HG02571 (cell line): Measurements from ENCODE around the gene TRPV5.

Experiments
- ATAC-seq: cut with Tn5 transposase; IDR thresholded peaks from one replicate; pipeline ENCODE4 v1.9.1; 2021; ENCODE audit warnings: mild to moderate bottlenecking, moderate library complexity; ENCODE audit not compliant: unreplicated experiment

The TRPV5 gene

DNA sequence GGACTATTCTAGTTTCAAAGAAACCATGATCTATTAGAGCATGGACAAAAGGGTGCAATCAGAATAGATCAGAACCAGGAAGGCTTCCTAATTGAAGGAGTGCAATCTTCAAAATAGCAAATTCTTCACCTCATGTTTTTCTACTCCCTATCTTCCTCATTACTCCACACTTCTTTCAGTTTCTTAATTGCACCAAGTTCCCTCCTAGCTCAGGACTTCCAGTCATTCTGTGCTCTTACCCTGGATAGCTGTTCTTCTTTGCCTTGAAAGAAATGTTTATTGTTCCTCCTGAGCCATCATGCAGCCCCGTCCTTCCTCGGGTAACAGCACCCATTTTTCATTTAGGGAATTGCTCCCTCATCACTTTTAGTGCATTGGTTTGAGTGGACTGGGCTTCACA is 23.1 kb downstream of the TRPV5 start:
- ATAC-seq = no peak

DNA sequence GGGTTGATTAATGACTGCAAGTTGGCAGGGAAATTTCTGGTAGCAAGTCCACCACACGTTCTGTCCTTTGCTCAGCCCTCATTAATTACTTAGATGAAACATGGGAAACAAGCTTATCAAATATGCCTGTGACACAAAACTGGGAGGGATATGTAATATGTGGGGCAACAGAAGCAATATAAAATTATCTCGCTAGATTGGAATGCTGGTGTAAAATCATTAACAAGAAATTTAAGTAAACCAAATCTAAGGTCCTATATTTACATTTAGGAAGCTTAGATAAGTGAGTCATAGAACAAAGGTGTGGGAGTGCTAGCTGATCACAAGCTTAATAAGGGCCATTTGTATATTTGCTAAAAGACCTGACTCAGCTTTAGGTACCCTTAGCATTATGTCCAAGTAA is 23.5 kb downstream of the TRPV5 start:
- ATAC-seq = no peak

DNA sequence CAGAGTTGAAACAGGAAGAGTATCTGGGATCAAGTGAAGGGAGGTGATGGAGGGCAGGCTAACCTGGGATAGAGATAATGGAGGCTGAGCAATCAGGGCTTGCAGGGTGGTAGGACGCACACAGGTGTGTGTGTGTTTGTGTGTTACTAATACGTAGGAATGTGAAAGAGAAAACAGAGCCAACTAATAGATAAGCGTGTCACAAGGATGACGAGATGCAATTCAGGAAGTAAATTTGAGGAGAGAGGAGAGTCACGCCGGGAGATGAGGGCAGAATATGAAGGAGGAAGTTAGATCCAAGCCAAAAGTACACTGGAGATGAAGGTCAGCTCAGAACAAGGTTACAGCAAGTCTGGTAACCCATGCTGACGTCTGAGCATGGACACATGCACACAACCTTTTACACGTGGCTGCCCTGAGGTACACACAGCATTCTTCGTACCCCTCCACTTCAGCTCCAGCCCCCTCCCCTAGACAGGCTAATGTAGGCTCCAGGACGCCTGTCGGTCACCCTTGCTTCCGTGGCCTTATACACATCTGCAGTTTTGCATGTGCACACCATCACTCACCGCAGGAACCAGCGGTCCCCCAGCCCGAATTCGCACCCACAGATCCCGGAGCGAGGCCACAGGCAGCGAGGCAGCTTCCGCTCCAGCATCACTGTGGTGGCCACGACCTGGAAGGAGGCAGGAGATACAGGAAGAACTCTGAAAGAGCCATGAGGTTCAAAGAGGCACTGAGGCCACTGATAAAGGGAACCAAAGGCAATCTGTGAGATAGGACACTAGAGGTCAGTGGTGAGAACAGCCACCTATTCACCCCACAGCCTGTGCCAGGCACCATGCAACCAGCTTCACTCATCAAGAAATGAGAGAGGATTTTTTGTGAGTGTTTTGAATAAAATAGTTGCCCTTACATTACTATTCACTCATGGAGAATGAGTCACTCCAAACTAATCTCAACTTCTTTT is 24.3 kb downstream of the TRPV5 start:
- no peak for ATAC-seq

DNA sequence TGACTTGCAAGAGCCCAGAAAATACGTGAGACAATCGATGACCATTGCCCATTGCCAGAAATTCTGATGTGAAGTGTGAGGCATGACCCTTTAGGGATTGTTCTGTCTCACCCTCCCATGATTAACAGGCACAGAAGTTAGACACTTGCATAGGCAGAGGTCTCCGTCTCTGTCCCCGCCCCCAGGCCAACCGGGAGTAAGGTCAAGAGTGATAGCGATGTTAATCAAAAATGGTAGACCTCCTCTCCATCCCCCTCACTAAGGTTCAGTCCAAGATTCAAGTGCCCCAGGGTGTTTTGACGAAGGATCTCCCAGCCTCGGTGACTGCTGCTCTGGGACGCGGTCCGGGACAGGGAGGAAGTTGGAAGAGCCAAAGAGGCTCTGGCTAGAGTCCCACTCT is 25.3 kb downstream of the TRPV5 start:
- no peak for ATAC-seq

DNA sequence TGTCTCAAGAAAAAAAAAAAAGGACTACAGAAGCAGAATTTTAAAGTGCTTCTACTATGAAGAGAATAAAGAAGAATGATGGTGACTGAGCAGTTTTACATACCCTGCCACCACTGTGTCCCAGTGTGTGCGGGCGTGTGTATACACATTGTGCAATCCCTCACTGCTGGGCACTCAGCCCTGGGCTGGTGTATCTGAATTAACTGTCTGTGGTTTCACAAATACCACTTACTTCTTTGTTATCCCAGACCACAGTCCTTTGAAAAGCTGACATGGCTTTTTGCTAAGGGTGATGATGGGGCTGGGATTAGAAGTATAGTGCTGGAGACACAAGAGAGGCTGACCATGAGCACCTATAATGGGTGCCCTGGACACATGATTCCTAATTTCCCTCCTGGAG is 26.9 kb downstream of the TRPV5 start:
- ATAC-seq = no peak

DNA sequence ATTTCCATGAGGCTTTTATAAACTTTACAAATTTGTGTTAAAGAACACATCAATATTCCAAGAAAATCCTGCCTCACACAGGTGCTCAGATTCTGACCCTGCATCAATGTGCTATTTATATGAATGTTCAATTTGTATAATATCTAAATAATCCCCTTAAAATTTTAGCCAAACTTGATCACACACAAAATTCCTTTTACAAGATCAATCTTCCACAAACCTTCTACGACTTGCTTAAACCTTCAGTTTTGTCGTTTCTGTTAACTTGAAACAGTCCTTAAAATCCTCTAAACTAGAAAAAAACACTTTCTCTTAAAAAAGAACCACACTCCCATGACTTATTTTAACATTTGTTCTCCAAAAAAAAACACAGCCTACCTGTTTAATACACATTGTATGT is 27.8 kb downstream of the TRPV5 start:
- no peak for ATAC-seq

DNA sequence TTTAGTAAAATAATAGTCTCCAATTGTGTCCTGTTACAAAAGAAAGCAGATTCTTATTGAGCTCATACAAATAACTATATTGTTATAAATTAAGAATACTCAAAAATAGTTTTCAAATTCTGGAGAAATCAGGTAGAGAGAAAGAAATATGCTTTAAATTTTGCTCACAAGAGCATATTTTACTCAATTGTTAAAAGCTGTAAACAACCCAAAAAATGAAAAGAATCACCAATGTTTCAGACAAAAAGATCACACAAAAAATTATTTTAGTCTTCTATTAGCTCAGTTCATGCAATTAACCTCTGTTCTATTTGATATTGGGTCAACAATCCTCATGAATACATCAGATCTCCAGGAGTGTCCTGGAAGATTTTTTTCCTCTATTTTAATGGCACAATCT is 29.4 kb downstream of the TRPV5 start:
- ATAC-seq = no peak

DNA sequence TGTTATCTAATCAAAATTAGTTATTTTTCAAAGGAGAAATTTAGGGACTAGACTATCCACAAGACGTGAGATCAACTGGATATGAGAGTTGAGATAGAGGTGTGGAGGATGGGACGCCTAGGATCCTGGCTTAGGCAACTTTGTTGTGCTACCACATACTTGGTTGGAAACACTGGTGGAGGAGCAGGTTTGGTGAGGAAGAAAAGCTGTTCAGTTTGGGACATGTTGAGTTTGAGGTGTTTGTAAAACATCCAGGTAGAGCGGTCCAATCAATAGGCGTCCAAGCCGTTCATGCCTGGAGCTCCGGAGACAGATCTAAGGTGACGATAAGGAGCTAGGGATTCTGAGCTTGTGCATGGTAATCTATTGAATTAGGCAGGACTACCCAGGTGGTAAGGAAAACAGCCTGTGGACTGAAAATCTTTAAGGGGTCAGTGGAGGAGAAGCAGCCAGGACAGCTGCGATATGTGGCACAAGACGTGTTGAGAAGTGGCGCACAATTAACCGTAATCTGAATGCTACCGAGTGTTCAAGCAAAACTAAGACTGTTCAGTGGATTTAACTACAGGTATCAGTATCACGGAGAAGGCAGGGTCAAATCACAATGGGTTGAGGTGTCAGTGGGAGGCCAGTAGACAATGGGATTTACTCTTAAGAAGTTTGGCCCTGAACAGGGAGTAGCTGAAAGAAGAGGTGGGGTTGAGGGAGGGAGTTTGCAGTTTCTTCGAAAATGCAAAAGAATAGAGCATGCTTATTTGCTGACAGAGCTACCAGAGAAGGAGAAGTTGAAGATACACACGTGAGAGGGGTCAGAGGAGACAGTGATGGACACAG is 31.9 kb downstream of the TRPV5 start:
- no peak for ATAC-seq

DNA sequence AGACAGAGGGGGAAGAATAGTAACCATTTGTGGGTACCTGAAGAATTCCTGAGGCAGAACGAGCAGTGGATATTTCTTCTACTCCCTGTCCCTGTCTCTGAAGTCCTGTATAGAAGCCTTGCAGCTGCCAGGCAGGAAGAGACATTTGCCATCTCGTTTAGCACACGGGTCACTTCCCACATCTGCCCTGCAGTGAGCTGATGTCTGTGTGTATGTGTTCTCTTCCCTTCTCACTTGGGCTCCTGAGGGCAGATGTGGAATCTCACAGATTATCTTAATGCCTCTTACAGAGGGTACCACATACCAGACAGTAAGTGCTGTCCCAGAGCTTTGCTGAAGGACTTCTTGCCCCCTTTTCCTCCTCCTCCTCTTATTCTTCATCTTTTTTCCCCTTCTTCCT is 33.9 kb downstream of the TRPV5 start:
- ATAC-seq = no peak

DNA sequence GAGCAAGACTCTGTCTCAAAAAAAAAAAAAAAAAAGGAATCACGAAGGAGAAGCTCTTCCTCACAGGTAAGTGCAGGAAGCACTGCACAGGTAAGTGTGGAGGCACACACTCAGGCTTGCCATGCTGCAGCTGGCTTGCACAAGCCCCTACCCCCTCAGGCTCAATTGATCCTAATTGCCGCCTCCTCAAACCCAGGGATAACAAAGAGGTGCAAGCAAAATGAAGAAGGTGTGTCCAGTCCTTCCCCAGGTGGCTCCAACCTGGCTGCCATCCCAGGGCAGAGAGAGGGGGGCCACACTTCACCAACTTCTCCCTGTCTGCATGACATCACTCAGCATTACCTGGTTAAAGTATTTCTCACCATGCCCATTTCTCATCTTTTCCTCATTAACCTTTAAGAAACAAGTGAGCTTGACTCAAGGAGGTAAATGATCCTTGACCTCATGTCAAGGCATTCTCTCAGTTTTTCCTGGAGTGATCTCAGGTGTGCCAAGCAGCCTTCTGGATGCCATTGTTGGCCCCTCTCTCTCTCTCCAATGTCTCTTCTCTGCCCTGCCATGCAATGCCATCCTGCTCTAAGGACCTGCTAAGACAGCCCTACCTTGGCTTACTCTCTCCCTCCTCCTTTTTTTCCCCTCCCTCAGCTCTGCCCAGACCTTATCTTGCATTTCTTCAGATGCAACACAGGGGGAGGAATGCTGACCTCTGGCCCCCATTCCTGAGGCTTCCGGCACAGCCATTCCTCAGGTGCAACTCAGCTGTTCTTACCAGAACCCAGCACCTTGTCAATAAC is 35.0 kb downstream of the TRPV5 start:
- no peak for ATAC-seq

DNA sequence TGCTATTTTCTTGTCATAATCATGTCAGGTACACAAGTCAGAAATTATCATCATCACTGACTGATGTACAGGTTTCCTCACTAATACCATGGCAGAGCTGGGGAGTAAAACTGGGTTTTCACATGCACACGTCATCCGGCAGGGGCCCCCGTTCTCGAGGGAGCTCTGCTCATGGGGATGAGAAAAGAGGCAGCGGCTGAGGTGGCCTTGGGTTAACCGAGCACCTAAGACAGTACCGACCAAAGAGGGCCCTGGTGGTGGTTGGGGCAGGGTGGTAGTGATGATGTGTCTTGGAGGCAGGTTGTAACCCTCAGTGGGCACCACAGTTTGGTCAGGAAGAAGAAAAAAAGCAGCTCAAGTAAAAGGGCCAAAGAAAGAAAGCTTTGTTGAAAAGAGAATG is 35.9 kb downstream of the TRPV5 start:
- no peak for ATAC-seq

DNA sequence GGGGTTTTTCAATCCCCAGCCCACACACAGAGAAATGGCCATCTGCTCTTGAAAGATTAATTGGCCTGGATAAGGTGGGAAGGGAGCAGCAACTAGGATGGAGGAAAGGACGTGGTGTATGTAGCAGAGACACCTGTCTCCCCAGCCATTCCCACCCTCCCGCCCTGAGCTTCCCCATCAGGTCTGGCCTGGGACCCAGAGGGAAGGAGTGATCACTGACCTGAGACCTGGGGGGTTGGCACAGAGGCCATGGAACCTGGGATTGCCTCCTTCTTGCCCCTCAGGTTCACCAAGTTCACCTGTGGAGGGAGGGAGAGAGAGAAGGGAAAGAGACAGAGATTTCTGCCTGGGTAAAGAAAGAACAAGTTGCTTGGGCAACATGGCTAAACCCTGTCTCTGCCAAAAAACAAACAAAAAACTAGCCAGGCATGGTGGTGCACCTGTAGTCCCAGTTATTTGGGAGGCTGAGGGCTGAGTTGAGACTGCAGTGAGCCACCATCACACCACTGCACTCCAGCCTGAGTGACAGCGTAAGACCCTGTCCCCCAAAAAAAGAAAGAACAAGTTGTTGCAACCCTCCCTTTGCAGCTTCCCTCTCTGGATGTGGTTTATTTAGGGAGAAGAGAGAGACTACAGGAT is 36.7 kb downstream of the TRPV5 start:
- no peak for ATAC-seq

DNA sequence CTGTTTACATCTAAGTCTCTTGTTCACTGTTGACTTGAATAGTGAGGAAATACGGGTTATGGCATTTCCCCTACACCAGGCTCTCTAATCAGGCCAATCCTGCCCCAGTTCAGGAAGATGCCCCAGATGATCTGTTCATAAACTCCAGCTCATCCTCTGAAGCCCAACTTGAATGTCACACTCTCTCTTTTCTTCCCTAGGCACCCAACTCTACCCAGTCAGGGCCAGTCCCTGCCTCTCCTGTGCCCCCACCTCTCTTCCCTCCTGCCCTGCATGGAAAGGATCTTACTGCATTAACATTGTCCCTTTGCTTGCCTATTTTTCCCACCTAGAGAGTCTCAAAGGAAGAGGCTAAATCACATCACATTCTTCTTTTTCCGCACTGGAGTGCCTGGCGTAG is 37.4 kb downstream of the TRPV5 start:
- no peak for ATAC-seq

DNA sequence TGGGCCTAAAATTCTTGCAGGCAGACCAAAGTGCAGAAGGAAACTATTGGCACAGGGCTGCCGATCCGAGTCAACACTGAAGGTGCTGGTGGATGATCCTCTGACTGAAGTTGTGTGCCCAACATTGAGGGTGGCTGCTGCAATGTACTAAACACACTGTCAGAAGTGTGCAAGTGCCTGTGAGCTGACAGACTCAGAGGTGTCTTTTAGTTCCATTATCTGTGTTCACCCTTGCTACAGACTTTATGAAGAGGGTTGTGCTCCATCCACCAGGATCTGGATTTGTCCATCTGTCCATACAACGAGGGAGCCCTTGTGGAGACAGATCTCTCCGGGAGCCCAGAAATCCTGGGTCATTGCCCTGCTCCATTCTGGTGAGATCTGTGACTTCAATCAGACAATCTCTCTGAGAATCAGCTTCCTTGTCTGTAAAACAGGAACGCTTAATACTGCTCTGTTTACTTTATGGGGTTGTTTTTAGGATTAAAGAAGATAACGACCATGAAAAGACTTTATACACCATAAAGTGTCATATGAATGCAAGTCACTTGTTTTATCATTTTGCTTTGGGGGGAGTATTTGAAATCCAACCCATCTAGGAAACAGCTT is 38.5 kb downstream of the TRPV5 start:
- no peak for ATAC-seq

DNA sequence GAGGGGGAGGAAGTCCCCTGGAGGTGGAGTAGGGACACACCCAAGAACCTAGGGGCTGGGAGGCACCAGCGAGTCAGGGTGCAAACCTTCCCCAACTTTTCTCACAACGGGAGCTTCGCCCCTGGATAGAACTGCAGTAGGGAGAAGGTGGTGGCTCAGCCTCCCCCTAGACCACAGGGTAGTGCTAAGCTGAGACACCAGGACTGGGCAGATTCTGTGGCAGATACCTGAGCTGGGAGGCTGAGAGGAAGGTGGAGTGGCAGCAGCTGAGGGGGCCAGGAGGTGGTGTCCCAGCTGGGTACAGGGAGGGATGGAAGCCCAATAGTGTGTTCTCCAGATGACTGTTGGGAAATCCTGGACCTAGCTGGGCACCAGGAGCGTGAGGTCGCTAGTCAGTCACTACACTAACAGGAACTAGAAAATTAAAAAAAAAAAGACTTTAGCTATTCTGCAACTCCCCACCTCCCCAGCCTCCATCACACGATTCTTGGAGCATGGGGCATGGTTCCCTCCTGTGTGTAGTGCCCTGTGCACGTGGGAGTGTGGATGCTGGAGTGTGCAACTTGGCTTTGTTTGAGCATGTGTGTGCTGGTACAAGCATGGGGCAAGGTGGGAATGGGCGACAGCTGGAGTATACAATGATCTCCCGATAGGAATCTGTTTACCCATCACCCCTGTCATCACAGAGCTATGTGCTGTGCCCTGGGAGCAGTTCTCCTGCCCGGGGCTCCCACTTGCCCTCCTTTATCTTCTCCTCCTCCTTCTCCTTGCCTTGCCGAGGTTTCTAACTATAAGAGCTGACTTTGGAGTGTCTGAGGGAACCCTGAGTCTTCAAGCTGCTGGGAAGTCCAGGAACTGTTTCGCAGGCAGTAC is 39.2 kb downstream of the TRPV5 start:
- ATAC-seq = no peak

DNA sequence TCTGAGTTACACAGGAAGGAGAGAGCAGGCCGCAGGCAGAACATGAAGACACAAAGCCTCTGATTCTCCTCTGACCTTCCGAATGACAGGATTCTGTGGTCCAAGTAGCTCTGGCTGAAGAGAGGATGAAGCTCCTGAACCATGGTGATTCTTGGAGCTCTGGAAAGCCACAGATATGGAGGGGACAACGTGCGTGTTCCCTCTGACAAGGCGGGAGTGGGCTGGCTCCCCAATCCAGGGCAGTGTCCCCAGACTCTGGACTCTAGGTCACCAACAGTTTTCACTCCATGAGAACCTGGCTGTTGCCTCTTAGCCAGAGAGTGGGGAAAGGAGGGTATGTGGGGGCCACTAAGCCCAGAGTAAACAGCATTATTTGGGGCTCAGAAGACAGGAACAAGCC is 40.6 kb downstream of the TRPV5 start:
- no peak for ATAC-seq

DNA sequence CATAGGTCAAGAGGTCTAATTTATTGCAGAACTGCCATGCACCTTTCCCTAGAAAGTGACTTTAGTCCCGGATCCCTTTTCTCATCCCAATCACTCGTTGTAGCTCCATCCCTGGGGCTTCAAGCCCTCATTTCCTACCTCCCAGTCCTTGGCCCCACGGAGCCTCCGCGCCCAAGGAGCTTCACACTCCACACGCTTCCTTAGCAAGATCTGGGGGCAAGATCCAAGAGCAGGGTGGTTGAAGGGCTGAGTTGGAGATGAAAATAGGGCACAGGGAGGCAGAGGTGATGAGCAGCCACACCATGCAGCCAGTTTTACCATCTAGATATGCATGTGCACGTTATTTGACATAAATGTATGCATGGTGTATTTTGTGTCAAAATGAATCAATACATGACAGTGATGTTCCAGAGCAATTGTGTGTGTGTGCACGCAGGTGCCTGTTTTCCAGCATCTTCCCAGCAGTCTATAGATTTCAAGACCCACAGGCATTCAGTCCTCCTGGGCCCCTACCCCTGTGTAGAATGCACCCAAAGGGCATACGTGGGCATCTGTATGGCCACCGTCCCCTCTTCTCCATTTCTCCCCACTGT is 42.0 kb downstream of the TRPV5 start:
- no peak for ATAC-seq

DNA sequence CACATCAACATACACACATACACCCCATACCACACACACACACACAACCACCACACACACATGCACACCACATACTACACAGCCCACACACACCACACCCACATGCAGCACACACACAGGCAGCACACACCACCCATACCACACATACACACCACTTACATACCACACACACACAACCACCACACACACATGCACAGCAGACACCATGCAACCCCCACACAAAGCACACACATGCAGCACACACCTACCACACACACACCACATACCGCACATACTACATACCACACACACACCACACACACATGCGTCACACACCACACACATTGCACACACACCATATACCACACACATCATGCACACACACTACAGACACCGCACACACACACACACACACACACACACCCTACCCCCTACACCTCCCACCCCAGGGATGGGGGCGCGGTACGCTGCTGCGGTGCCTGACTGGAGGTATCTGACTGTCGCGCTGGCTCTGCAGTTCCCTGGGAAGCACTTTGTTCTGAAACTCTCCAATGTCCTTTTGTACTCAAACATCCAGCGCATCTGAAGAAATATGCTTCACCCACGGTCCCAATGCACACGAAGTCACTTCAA is 42.6 kb downstream of the TRPV5 start:
- no peak for ATAC-seq

DNA sequence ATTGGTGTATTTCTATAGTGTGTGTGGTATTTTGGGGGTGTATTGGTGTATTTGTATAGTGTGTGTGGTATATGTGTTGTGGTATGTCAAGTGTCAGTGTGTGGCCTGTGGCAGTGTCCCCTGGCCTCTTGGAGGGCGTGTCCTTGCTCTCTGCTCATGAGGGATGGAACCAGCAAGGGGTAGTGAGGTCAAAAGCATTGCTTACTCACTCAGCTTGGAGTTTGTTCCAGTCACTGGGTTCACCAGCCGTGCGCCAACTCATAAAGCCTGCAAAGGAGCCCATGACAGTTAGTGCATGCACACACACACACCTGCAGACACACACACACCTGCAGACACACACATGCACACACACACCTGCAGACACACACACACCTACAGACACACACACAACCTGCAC is 43.7 kb downstream of the TRPV5 start:
- no peak for ATAC-seq
